ENCODE measurements around the gene C1GALT1. TPM values are rescaled to one million over a fixed set of nuclear protein-coding genes. Genes with fewer than 3 reads are reported as not detected.

C1GALT1 gene
- total and polyA plus RNA-seq, 9 of the 15 experiments (the other 6 are each of a cell fraction or from before 2014, with no cell fraction given): 5.0 to 33.2 (median 24.1) TPM

GRCh38 chr7:7181519-7182155, 707 bp upstream of the C1GALT1 start (continued):
- TF ChIP-seq SMAD4 (CRISPR knock-in tag; conservative IDR thresholded peaks at IDR 0.05) (no peak), HBP1 (CRISPR knock-in tag; IDR thresholded peaks at IDR 0.05) (0 out of 2 replicates have a peak, but pooled peaks have one; percentile 29), CXXC5 (CRISPR knock-in tag; IDR thresholded peaks at IDR 0.05) (no peak), TFAM (CRISPR knock-in tag; conservative IDR thresholded peaks at IDR 0.05) (no peak), NR2F6 (CRISPR knock-in tag; IDR thresholded peaks at IDR 0.05) (no peak), MEIS2 (IDR thresholded peaks at IDR 0.05; ENCODE audit: partially characterized antibody) (peak; percentile 58), ARID3A (IDR thresholded peaks at IDR 0.05; ENCODE audit: borderline replicate concordance, low read depth, low read length) (peak; percentile 48; the same call in 1 of the 2 replicates), NONO (IDR thresholded peaks at IDR 0.05; ENCODE audit: low read depth in 2 of 2, low read length in 1 of 2) (no peak), THRAP3 (IDR thresholded peaks at IDR 0.05; ENCODE audit: borderline replicate concordance) (no peak), TCF15 (CRISPR knock-in tag; IDR thresholded peaks at IDR 0.05) (peak; percentile 30; the same call in 1 of the 2 replicates), MBD2 (IDR thresholded peaks at IDR 0.05; ENCODE audit: borderline replicate concordance, low read depth) (no peak), KLF10 (CRISPR knock-in tag; IDR thresholded peaks at IDR 0.05) (no peak), MAX (CRISPR knock-in tag; IDR thresholded peaks at IDR 0.05) (no peak), NKRF (IDR thresholded peaks at IDR 0.05; ENCODE audit: borderline replicate concordance) (peak; percentile 60; the same call in 1 of the 2 replicates), ATF7 (IDR thresholded peaks at IDR 0.05) (no peak), HCFC1 (IDR thresholded peaks at IDR 0.05; ENCODE audit: low read depth, low read length) (no peak), MAFG (tag; conservative IDR thresholded peaks at IDR 0.05) (peak; percentile 33; the same call in 1 of the 2 replicates), ELF1 (tag; IDR thresholded peaks at IDR 0.05) (peak; percentile 76), ZBTB17 (CRISPR knock-in tag; IDR thresholded peaks at IDR 0.05) (0 out of 2 replicates have a peak, but pooled peaks have one; percentile 17), JUNB (CRISPR knock-in tag; conservative IDR thresholded peaks at IDR 0.05) (no peak), WHSC1 (IDR thresholded peaks at IDR 0.05; ENCODE audit: low read length) (no peak), MEF2A (IDR thresholded peaks at IDR 0.05; ENCODE audit: control insufficient read depth, low read depth, low read length) (no peak), SMARCE1 (IDR thresholded peaks at IDR 0.05) (0 out of 2 replicates have a peak, but pooled peaks have one; percentile 34), BHLHE40 (IDR thresholded peaks at IDR 0.05; ENCODE audit: low read length) (peak; percentile 16; the same call in 1 of the 2 replicates)

Data from K562 (cell line).